Limb (tissue), 2 donors: ENCODE results near the gene NME7.
"Not testable (repeated sequence)": the region's sequence is repeated elsewhere in the genome, so short reads cannot be mapped to it uniquely, and the experiment has no call there.

Experiments used
- DNase-seq, 2 donors: peaks; one replicate each; pipeline ENCODE4 v3.0.0-alpha.2; 2016; ENCODE audit errors: extremely low spot score in 2 of 2

The NME7 gene

DNA sequence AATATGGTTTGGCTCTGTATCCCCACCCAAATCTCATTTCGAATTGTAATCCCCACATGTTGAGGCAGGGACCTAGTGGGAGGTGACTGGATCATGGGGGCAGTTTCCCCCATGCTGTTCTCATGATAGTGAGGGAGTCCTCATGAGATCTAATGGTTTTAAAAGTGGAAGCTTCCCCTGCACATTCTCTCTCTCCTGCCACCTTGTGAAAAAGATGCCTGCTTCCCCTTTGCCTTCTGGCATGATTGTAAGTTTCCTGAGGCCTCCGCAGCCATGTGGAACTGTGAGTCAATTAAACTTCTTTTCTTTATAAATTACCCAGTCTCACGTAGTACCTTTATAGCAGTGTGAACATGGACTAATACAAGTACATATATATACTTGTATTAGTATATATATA, 25.5 kb downstream of the NME7 start:
- not testable (repeated sequence) for DNase-seq

DNA sequence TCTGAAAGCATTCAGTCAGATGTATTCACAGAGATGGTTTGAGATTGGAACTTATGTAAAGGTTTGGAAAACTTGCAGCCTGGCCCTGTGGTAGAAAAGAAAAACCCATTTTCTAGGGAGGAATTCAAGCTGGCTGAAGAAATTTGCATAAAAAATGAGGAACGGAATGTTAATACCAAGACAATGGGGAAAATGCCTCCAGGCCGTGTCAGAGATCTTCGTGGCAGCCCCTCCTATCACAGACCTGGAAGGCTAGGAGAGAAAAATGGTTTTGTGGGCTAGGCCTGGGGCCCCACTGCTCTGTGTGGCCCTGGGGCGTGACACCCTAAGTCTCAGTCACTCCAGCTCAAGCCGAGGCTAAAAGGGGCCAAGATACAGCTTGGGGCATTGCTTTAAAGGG, 26.7 kb downstream of the NME7 start:
- no peak for DNase-seq

DNA sequence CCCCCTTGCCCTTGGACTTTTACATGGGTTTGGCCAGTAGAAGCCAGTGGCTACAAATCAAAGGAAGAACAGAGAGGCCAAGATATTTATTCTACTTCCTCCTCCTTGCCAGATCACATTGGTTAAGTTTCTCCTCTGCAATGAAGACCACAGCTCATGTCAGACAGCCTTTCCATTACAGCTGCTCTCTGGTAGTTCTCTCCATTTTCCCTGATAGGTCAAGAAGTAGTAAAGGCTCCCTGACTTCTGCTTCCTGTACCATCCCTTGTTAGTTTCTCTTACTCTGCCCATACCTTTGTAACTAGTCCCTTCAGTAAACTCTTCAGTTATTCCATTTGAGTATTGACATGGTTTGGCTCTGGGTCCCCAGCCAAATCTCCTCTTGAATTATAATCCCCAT, 27.8 kb downstream of the NME7 start:
- no peak for DNase-seq

DNA sequence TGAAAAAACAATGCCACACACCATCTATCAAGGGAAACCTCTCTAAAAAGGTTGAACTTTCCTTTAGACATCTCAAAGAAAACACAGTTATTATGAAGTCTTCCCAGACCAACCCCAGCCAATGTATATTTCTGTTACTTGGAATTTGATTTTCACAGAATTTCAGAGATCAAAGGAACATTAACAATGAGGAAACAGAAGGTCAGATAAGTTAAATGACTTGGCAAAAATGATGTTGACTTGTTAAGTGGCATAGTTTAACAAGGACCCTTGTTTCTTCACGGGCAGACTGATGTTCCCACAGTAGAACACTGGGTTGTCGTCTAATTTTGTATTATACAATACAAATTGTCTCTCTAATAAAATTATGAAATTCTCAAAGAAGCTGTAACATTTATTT, 29.0 kb downstream of the NME7 start:
- DNase-seq: no peak

DNA sequence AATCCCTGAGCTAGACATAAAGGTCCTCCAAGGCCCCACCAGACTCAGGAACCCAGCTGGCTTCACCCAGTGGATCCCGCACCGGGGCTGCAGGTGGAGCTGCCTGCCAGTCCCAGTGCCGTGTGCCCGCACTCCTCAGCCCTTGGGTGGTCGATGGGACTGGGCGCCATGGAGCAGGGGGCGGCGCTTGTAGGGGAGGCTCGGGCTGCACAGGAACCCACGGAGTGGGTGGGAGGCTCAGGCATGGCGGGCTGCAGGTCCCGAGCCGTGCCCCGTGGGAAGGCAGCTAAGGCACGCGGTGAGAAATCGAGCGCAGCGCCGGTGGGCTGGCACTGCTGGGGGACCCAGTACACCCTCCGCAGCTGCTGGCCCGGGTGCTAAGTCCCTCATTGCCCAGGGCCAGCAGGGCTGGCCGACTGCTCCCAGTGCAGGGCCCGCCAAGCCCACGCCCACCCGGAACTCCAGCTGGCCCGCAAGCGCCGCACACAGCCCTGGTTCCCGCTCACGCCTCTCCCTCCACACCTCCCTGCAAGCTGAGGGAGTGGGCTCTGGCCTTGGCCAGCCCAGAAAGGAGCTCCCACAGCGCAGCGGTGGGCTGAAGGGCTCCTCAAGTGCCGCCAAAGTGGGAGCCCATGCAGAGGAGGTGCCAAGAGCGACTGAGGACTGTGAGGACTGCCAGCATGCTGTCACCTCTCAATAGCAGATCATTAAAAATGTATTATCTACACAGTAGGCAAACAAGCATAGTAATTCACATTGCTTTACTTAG, 30.5 kb downstream of the NME7 start:
- DNase-seq: not testable (repeated sequence)

DNA sequence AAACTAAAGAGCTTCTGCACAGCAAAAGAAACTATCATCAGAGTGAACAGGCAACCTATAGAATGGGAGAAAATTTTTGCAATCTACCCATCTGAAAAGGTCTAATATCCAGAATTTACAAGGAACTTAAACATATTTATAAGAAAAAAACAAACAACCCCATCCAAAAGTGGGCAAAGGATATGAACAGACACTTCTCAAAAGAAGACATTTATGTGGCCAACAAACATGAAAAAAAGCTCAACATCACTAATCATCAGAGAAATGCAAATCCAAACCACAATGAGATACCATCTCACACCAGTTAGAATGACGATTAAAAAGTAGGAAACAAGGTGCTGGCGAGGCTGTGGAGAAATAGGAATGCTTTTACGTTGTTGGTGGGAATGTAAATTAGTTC, 32.9 kb downstream of the NME7 start:
- not testable (repeated sequence) for DNase-seq

DNA sequence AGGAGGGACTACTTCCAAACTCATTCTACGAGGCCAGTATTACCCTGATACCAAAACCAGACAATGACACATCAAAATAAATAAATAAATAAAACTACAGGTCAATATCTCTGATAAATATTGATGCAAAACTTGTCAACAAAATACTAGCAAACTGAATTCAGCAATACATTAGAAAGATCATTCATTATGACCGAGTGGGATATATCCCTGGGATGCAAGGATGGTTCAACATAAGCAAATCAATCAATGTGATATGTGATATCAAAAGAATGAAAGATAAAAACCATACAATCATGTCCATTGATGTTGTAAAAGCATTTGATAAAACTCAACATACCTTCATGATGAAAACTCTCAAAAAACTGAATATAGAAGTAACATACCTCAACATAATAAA, 36.7 kb downstream of the NME7 start:
- DNase-seq: no peak

DNA sequence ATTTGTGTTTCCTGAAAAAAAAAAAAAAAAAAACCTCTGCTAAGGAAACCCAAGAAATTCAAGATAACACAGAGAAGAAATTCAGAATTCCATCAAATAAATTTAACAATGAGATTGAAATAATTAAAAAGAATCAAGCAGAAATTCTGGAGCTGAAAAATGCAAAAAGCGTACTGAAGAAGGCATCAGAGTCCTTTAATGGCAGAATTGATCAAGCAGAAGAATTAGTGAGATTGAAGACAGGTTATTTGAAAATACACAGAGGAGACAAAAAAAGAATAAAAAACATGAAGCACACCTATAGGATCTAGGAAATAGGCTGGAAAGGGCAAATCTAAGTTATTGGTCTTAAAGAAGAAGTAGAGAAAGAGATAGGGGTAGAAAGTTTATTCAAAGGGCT, 38.2 kb downstream of the NME7 start:
- DNase-seq: no peak

DNA sequence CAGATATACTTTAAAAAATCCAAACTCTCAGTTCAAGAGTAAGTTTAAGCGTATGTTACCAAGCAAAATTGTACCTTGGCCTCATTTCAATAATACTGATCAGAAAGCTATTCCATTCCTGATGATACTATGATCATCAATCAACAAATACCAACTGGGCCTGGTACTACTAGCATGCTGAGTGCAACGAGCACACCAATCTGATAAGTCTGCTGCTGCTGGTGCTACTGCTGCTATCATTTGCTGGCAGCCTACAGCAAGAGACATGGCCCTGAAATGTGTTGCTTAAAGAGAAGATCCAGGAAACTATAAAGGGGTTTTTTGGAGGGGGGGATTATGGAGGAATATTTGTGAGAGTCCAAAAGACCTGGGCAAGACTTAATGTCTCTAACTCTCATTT, 39.7 kb downstream of the NME7 start:
- DNase-seq: no peak

DNA sequence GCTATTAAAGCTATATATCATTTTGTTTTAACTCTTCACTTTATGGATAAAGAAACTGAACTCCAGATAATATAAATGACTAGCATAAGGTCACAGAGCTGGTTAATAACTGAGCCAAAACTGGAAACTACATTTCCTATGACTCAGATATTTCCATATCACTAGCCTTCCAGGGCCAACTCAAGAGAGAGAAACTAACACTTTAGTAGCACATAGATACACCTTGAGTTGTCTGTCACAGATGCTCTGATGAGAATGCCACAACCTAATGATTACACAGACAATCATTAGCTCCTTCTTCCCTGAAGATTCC, 40.7 kb downstream of the NME7 start:
- no peak for DNase-seq

DNA sequence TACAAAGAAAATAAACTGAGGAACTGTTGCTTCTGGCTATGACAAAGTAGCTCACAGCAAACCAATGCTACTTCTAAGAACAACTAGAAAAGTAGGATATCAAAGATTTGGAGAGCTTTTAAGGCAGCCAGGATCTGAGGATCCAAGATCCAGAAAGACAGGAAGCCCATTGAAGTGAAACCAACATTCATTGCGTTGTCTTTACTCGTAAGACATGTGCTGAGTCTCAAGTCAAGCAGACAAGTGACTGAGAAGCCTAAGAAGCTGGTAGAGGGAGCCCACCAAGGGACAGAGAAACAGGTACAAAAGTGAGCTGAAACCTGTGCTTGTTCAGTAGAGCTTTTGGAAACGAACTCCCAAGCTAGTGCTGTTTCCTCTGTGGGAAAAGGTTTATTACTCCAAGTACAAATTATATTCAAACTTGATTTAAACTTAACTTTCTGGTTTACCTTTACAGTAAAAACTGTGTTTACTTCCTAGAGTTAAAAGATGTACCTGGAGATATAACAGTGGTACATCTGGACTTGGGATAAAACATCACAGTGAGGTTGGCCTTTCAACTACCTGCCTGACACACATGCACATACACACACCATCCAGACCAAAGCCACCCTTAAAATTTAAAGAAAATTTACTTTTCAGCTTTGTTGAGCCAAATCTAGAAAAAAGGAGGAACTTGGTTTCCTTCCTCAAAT, 41.2 kb downstream of the NME7 start:
- no peak for DNase-seq

DNA sequence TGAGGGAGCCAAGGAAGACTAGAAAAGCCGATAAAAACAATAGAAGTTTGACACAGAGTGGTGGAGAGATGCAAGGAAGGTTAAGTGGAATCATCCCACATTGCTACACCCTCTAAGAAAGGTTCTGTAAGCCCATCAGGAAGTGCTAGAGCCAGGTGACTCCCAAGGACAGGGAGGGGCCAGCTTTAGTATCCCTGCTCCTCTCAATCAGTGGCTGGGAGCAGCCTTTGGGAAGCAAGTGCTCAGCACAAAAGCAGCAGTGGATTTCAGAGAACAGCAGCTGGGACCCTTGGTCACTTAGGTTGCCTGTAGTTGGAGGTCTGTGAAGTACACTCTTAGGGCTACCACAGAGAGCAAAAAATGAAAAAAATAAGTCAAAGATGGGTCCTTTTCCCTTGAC, 42.5 kb downstream of the NME7 start:
- DNase-seq: no peak

DNA sequence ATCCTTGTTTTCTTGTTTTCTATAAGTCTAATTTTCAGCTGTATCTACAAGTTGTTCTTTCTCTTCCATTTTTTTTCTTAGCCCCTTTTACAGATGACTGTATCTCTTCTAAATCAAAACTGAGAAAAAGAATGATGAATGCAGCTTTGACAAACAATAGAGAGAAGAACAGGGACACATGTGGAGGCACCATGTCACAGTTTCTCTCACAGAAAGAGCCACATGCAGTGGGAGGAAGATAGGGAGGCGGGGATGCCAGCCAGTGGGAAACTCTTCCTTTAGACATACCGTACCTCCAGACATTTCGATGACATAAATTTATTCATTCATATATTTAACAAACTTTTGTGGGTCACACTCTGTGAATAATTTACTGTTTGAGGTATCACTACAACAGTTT, 45.5 kb downstream of the NME7 start:
- no peak for DNase-seq

DNA sequence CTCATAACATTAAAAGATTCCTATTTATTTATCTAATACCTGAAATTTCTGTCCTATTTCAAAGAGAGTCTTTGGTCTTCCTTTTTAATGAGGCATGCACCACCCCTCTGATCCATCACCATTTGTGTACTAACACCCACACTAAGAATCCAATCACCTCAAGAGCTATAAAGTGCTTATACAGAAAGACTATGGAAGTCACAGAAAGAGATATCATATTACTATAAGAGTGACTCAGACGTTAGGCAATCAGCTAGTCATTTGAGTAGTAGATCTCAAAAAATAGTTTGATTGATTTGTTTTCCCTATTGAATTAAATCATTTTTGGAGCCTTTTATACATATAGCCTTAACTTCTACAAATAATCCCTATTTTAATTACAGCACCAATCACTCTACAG, 46.1 kb downstream of the NME7 start:
- no peak for DNase-seq

DNA sequence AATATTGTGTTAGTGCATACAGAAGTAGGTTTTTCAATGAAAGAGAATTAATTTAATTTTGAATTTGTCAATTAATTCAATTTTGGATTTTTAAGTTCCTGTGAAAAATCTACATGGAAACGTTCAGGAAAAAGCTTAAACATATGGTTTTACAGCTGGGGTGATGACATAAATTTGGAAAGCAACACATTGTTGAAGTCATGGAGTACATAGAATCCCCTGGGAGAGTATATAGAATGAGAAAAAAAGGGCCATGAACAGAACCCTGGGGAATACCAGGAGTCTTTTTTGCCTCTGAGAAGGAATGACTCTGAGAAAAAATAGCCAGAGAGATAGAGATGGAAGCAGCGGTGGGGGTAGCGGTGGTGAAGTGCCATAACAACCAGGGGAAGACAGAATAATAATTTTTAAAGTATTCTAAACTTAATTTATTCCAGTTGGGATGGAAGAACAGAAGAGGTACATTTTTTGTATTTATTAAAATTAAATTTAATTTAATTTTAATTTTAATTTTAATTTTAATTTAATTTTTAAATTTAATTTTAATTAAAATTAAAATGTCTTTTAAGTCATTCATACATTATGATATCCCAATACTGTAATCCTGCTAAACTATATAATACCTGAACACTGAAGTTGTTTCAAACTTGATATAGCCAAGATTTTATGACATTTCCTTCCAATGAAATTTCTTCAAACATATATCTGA, 48.9 kb downstream of the NME7 start:
- DNase-seq: no peak

DNA sequence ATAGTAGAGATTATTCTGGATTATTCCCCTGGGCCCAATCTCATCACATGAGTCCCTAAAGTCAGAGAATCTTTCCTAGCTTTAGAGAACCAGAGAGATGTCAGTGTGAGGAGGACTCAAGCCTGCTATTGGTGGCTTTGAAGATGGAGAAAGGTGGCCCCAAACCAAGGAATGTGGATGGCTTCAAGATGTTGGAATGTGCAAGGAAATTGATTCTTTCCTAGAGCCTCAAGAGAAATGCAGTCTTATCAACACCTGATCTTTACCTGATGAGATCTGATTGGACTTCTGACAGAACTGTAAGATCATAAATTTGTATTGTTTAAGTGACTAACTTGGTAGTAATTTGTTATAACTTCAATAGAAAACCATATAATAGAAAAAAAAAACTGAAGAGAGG, 51.0 kb downstream of the NME7 start:
- no peak for DNase-seq

DNA sequence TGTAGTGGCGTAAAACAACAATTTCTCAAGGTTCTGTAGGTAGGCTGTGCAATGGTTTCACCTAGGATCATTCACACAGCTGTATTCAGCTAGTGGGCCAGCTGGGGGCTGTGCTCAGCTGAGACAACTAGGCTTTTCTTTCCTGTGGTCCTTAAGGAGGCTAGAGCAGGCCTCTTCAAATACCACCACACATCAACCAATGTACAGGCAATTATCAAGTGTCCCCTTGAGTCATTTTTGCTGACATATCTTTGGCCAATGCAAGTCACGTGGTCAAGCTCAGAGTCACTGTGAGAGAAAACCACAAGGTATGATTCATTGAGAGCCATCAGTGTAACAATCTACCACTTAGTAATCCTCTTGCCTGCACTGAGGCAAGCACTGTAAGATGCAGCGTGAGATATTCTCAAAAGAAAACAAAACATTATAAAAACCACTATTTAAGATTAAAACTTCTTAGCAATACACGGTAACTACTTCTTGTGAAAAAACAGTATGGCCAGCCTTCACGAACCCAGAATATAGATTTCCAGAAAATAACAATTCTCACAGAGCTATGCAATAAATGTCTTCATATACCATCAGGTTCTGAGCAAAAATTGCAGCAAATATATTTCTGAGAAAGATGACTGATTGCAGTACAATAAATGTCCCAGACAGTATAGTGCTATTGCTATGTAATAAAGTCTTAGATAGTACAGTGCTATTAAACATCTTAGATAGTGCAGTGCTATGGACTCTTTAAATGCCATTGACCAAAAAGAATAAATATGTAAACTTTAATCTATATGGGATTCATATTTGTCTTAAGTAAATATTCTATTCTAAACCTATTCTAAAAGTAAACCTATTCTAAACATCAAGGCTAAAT, 55.3 kb downstream of the NME7 start:
- DNase-seq: no peak

DNA sequence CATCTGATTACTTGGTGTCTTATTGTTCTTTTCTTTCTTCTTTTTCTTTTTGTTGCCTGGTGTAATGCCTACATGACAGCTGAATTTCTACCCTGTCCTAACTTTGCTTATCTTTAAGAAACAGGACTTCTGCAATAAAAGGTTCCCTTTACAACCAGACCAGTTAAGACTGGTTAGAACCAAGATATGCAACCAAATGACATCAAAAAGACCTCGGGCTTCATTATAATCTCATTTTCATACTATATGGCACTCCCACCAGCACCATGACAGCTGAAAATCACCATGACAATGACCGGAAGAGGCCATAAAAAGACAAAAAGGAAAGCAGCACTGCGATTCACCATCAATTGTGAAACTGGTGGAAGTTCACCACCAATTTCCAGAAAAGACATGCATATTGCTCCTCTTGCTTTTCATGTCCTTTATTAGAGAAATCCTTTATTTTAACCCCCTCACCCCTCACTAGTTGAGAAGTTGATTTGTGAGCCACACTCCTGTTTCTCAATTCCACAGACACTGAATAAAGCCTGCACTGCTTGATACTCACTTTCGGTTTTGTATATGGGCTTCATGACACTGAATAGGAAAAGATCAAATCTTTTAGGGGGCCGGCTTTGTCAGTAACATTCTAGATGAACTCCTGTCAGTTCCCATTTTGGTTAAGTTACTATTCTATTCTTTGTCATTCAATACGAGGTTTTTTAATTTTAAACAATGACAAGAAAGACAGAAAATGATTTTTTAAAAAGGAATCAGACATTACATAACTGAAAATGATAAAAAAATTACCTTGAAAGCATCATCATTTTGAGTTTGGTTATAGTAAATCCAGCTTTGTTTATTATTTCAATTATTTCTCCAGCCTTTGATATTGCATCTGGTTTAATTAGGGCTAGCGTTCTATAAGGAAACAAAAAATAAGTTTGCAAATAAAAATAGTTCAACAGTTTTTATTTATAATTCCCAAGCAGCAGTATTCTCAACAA, 58.1 kb downstream of the NME7 start:
- no peak for DNase-seq

DNA sequence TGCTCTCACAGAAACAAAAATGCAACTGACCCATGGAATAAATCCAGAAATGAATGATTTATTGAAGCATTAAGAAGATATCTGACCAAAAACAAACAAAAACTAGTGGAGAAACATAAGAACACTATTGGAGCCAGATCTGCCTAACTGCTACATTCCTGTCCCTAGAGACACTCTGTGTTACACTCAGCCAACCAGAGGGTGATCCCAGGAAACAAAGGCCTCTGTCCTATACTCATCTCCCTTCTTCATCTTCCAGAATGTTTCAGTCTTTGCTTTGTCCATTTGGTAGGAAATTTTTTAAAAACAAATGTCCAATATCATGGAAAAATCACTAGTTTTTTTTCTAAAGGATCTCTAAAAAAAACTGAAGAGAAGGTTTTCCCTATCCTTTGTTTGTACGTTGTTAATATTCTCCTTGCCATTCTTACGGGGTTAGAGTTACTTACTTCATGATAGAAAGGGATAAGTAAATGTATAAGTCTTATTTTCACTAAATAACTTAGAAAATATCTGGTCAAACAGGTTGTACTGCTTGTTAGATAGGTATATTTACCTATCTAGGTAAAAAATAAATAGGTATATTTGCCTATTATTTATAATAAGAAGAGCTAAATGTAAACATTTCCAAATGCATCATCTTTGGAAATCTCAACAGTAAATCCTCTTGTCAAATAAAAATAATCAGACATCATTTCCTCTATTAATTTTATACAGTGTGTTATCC, 59.1 kb downstream of the NME7 start:
- no peak for DNase-seq

DNA sequence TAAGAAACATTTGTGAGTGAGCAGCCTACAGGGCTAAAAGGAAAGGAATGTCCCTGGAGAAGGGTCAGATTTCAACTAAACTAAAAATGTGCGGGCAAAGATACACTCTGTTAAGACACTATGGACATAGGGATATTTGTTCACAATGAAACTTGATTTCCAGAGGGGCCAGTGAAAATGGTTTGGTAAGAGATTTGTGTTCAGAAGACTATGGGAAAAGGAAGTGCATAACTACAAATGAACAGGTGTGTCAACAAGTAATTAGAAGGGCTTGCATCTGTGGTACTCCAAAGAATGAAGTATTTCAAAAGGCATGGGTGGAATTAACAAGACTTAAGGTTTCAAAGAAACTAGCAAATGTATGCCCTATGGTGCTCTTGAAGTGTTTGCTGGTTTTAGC, 60.4 kb downstream of the NME7 start:
- DNase-seq: no peak
